Measurements from ENCODE around the gene GRID1.

- TF ChIP-seq POLR2AphosphoS5 (IDR thresholded peaks at IDR 0.05; ENCODE audit: low read depth, low read length), result no peak
- no peak for TF ChIP-seq POLR2A (IDR thresholded peaks at IDR 0.05; ENCODE audit: low read depth, low read length)
- TF ChIP-seq TAF1 (IDR thresholded peaks at IDR 0.05; ENCODE audit: low read depth, low read length), result no peak
- no peak for TF ChIP-seq SPI1 (IDR thresholded peaks at IDR 0.05; ENCODE audit: low read depth, low read length)
- no peak for TF ChIP-seq PAX5 (IDR thresholded peaks at IDR 0.05; ENCODE audit: insufficient read depth, low read length, severe bottlenecking)
These were observed 503.1 kb downstream of the GRID1 start for GRCh38 chr10:85863301-85864172.

Measured in GM12891 (cell line).